Prostate gland (tissue), 2 donors: ENCODE data around the gene JMJD1C.

ENCODE experiments used
- CTCF ChIP-seq, 4 experiments: fragments of 200-600 bp in 2 of 4; fragments of 450-650 bp in 2 of 4; sonication (generic) in 2 of 4; IDR thresholded peaks; 1 replicate in 3 of 4; 2 replicates in 1 of 4; pipeline ENCODE4 v1.5.1; 2016 to 2019; ENCODE audit warnings: antibody characterized with exemption in 4 of 4, mild to moderate bottlenecking in 2 of 4, moderate library complexity in 2 of 4
- POLR2AphosphoS5 ChIP-seq: sonication (generic); formaldehyde crosslinking; IDR thresholded peaks from one replicate; pipeline ENCODE4 v1.6.1; 2017; ENCODE audit warnings: antibody characterized with exemption

GRCh38 chr10:63355682-63356081 lies 110.1 kb downstream of the JMJD1C start:
- no peak for TF ChIP-seq POLR2AphosphoS5
- TF ChIP-seq CTCF (IDR thresholded peaks at IDR 0.05), result no peak
